GM23338 (cell line): ENCODE results near the gene ZIC2.

Experiments used
- CREB1 ChIP-seq: fragments of 250-450 bp; sonication (Bioruptor Pico); IDR thresholded peaks from 2 replicates; pipeline ENCODE4 v1.5.0; 2020; ENCODE audit warnings: low read depth, mild to moderate bottlenecking, moderate library complexity
- CTCF ChIP-seq, 2 experiments: fragments of 200-600 bp in 1 of 2; sonication (generic) in 1 of 2; conservative IDR thresholded peaks; 2 replicates each; pipeline versions ENCODE4 v1.5.1 to v1.6.1; 2016 to 2017; ENCODE audit warnings: antibody characterized with exemption in 2 of 2, low read depth in 2 of 2, mild to moderate bottlenecking in 2 of 2, moderate library complexity in 1 of 2
- EZH2 ChIP-seq: fragments of 200-600 bp; sonication (generic); IDR thresholded peaks from one replicate; pipeline ENCODE4 v1.8.0; 2017; ENCODE audit warnings: antibody characterized with exemption, mild to moderate bottlenecking, low read depth; ENCODE audit not compliant: unreplicated experiment
- EZH2phosphoT487 ChIP-seq: fragments of 200-600 bp; sonication (generic); IDR thresholded peaks from one replicate; pipeline ENCODE4 v1.8.1; 2018; ENCODE audit warnings: antibody characterized with exemption; ENCODE audit not compliant: unreplicated experiment
- JUNB ChIP-seq: IDR thresholded peaks from one replicate; pipeline ENCODE4 v1.6.1; 2016; ENCODE audit warnings: antibody characterized with exemption; ENCODE audit not compliant: unreplicated experiment
- NANOG ChIP-seq: IDR thresholded peaks from 2 replicates; pipeline ENCODE4 v1.6.1; 2016; ENCODE audit warnings: antibody characterized with exemption, borderline replicate concordance
- POLR2AphosphoS5 ChIP-seq: IDR thresholded peaks from 2 replicates; pipeline ENCODE4 v1.6.1; 2016; ENCODE audit warnings: antibody characterized with exemption, low read depth
- REST ChIP-seq: IDR thresholded peaks from one replicate; pipeline ENCODE4 v1.6.1; 2018; ENCODE audit warnings: antibody characterized with exemption; ENCODE audit not compliant: unreplicated experiment
- ZNF114 ChIP-seq: fragments of 250-450 bp; sonication (Bioruptor Pico); IDR thresholded peaks from 2 replicates; pipeline ENCODE4 v1.5.0; 2020; ENCODE audit warnings: mild to moderate bottlenecking, moderate library complexity
- ZNF462 ChIP-seq: fragments of 250-450 bp; sonication (Bioruptor Pico); IDR thresholded peaks from 2 replicates; pipeline ENCODE4 v1.5.0; 2020; ENCODE audit warnings: mild to moderate bottlenecking, moderate library complexity

- no peak for TF ChIP-seq CTCF (conservative IDR thresholded peaks at IDR 0.05; ENCODE audit: low read depth in 2 of 2)
- no peak for TF ChIP-seq REST
- TF ChIP-seq EZH2 = no peak
- TF ChIP-seq POLR2AphosphoS5 = 0 out of 2 replicates have a peak, but pooled peaks have one; percentile 25
- TF ChIP-seq JUNB = no peak
- TF ChIP-seq EZH2phosphoT487 = no peak
- TF ChIP-seq NANOG = no peak
- no peak for TF ChIP-seq CREB1
- no peak for TF ChIP-seq ZNF462 (CRISPR knock-in tag)
- no peak for TF ChIP-seq ZNF114
Measured at GRCh38 chr13:99963816-99964339, 17.7 kb upstream of the ZIC2 start.
